Measurements from ENCODE around the gene ENDOU.

ENDOU gene

DNA sequence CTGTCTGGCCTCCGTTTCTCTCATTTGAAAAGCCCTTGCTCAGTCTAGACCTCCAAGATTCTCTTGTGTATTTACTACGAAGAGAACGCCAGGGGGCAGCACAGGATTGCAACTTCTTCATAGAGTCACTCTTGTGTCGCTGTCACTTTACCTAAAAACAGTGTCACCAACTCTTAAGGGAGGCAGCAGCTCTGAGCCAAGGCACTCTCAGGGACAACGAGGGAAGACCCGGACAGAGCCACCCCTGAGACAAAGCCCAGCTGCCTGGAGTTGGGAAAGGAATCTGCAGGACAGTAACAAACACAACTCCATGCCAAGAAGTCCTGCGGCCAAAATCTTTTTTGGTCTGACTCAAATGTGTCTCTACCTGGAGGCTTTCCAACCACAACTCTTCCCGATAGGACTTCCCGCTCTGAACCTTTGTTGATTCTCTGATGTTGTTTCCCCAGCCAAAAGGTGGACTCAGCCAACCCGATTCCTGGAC lies 9.9 kb downstream of the ENDOU start:
- TF ChIP-seq, protein P1, sequence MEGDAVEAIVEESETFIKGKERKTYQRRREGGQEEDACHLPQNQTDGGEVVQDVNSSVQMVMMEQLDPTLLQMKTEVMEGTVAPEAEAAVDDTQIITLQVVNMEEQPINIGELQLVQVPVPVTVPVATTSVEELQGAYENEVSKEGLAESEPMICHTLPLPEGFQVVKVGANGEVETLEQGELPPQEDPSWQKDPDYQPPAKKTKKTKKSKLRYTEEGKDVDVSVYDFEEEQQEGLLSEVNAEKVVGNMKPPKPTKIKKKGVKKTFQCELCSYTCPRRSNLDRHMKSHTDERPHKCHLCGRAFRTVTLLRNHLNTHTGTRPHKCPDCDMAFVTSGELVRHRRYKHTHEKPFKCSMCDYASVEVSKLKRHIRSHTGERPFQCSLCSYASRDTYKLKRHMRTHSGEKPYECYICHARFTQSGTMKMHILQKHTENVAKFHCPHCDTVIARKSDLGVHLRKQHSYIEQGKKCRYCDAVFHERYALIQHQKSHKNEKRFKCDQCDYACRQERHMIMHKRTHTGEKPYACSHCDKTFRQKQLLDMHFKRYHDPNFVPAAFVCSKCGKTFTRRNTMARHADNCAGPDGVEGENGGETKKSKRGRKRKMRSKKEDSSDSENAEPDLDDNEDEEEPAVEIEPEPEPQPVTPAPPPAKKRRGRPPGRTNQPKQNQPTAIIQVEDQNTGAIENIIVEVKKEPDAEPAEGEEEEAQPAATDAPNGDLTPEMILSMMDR (IDR thresholded peaks at IDR 0.05; ENCODE audit: low read depth, low read length, missing control alignments): peak; percentile 77
- DNase-seq (ENCODE audit: extremely low read depth, low read depth): no peak
- no peak overlapping the region for H3K4me3 ChIP-seq (replicated peaks; ENCODE audit: low read depth, low read length)

DNA sequence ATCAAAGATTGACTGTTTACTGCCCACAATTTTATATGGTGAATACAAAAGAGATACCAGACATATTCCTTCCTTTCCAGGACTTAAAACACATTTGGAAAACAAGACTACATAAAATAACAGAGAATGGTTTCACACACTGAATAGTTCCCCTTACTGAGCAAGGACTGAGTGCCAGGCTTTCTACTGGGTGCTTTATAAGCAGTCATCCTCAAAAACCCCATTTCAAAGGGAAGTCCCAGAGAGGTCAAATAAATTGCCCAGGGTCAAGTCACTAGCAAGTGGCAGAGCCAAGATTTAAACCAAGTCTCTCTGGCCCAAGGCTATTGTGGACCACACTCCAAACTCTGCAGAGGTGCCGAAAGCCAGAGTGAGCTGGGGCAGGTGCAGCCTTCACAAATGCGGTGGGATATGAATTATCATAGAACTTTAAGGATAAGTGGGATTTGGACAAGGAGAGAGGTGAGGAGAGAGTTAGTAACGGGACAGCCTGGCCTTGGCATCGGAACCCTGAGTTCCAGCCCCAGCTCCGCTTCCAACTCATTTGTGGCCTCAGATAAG lies 10.4 kb downstream of the ENDOU start:
- H3K4me3 ChIP-seq (replicated peaks; ENCODE audit: low read depth, low read length): no peak overlapping the region
- TF ChIP-seq, protein P1 (IDR thresholded peaks at IDR 0.05; ENCODE audit: low read depth, low read length, missing control alignments): no peak
- DNase-seq (ENCODE audit: extremely low read depth, low read depth): no peak

DNA sequence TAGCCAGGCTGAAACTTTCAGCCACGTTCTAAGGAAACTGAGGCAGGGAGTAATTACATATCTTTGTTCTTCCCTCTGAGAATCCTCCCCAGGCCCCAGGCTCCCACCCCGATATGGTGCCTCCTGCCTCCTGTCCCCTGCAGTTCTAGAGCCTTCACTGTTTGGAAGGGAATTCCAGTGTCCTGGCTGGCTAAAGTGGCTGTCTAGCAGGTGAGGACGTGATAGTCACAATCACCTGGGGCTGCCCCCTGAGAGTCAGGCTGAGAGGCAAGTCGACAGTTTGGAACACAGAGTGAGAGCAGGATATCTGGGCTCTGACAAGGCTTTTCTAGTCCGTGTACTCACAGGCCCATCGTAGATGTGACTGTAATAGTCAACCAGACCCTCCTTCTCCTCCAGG lies 13.1 kb downstream of the ENDOU start:
- TF ChIP-seq, protein P1 (IDR thresholded peaks at IDR 0.05; ENCODE audit: low read depth, low read length, missing control alignments): no peak
- H3K4me3 ChIP-seq (replicated peaks; ENCODE audit: low read depth, low read length): no peak overlapping the region
- DNase-seq (ENCODE audit: extremely low read depth, low read depth): no peak

DNA sequence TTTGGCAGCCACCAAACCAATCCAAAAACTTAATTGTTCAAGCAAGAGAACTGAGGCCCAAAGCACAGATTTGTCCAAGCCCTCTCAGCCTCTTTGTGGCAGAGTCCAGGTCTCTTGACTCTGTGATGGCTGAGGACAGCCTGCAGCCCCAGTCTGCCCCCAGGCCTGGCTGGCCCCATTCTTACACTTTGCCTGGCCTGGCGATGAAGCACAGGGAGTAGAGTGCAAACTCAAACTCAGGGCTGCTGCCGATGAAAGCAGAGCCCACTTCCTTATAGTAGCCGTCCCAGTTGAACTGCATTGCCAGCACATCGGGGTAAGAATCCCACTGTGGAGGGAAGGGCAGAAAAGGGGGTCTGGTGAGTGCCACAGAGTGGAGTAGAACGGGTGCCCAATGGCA lies 13.8 kb downstream of the ENDOU start:
- no peak overlapping the region for H3K4me3 ChIP-seq (replicated peaks; ENCODE audit: low read depth, low read length)
- TF ChIP-seq, protein P1 (IDR thresholded peaks at IDR 0.05; ENCODE audit: low read depth, low read length, missing control alignments): no peak
- no peak for DNase-seq (ENCODE audit: extremely low read depth, low read depth)

DNA sequence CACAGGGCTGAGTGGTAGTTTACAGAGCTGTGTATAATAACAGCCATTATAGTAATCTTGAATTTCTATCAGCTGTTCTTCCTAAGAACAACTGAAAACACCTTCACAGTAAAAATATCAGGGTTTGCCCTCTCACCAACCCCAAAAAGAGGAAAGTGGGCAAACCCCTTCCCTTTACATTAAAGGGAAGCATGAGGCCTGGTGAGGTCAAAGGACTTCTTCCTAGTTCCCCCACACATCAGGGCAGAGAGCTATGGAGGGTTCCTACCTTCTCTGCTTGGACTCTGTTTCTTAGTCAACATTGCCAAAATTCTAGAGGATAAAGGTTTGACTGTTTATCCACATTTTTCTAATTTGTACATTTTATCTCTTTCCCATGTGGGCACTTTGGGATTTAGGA lies 15.0 kb downstream of the ENDOU start:
- DNase-seq (ENCODE audit: extremely low read depth, low read depth): no peak
- TF ChIP-seq, protein P1 (IDR thresholded peaks at IDR 0.05; ENCODE audit: low read depth, low read length, missing control alignments): no peak
- no peak overlapping the region for H3K4me3 ChIP-seq (replicated peaks; ENCODE audit: low read depth, low read length)

DNA sequence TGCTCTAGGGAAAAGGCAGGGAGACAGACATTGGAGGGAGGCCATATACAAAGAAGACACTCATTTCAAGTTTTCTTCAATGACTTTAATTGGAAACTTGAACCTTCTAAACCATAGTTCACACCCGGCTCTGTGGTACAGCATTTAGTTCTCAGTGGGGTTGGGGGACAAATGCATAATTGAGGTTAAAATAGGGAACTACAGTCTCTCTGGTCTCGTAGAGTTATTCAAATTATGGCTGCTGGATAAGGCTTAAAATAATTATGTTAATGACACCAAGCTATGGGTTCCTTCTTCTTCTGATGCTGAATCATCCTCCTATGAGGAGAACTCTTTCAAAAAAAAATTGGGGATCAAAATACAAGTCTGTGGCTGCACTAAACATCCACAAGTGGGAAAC lies 15.6 kb downstream of the ENDOU start:
- H3K4me3 ChIP-seq (replicated peaks; ENCODE audit: low read depth, low read length): no peak overlapping the region
- no peak for DNase-seq (ENCODE audit: extremely low read depth, low read depth)
- TF ChIP-seq, protein P1 (IDR thresholded peaks at IDR 0.05; ENCODE audit: low read depth, low read length, missing control alignments): no peak

DNA sequence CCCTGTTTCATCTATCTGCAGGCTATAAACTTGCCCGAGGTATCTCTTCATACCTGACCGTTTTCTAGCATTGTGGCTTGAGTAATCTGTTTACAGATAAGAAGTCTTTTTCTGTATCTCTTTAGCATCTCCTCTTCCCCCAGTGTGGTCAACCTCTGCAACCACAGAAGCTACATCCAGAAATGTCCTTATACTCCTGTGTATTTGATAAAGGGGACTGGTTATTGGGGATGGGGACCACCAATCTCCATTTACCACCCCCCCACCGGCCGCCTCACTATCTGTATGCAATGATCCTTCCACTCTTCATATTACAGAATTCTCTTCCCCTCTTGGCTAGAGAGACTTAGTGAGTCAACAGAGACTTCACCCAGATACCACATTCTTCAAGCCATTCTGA lies 16.1 kb downstream of the ENDOU start:
- no peak for DNase-seq (ENCODE audit: extremely low read depth, low read depth)
- no peak overlapping the region for H3K4me3 ChIP-seq (replicated peaks; ENCODE audit: low read depth, low read length)
- TF ChIP-seq, protein P1 (IDR thresholded peaks at IDR 0.05; ENCODE audit: low read depth, low read length, missing control alignments): no peak
